Stomach (tissue), 9 donors: ENCODE data around the gene DST. TPM values are rescaled to one million over a fixed set of nuclear protein-coding genes. Genes with fewer than 3 reads are reported as not detected.

Experiments
- DNase-seq, 2 donors: peaks; one replicate each; pipeline versions ENCODE4 v3.0.0 to v3.0.0-alpha.2; 2013 to 2019
- H3K27ac ChIP-seq, 5 donors: fragments of 200-600 bp in 4 of 5; sonication (generic) in 4 of 5; one replicate each; pipeline ENCODE4 v1.5.1; 2013 to 2019; ENCODE audit warnings: mild to moderate bottlenecking in 1 of 5, moderate library complexity in 1 of 5
- H3K27me3 ChIP-seq, 3 donors: fragments of 200-600 bp; sonication (generic); one replicate each; pipeline ENCODE4 v1.5.1; 2017 to 2019; ENCODE audit warnings: mixed run types in 1 of 3
- H3K36me3 ChIP-seq, 4 donors: fragments of 200-600 bp; sonication (generic); 1 replicate in 3 of 4; 2 replicates in 1 of 4; pipeline ENCODE4 v1.5.1; 2016 to 2019
- H3K4me1 ChIP-seq, 4 donors: fragments of 200-600 bp; sonication (generic); one replicate each; pipeline ENCODE4 v1.5.1; 2016 to 2019
- H3K4me3 ChIP-seq, 4 donors: fragments of 200-600 bp; sonication (generic) in 3 of 4; one replicate each; pipeline ENCODE4 v1.5.1; 2016 to 2019; ENCODE audit warnings: mild to moderate bottlenecking in 1 of 4
- H3K9me3 ChIP-seq, 4 donors: fragments of 200-600 bp; sonication (generic); one replicate each; pipeline ENCODE4 v1.5.1; 2016 to 2019
- EP300 ChIP-seq: sonication (generic); formaldehyde crosslinking; IDR thresholded peaks from one replicate; pipeline ENCODE4 v1.6.1; 2017; ENCODE audit warnings: antibody characterized with exemption
- POLR2A ChIP-seq, 4 donors: fragments of 450-650 bp; IDR thresholded peaks; one replicate each; pipeline ENCODE4 v1.6.1; 2016; ENCODE audit warnings: antibody characterized with exemption in 4 of 4, control low read depth in 2 of 4, mild to moderate bottlenecking in 1 of 4, moderate library complexity in 1 of 4
- POLR2AphosphoS5 ChIP-seq, 3 donors: sonication (generic); formaldehyde crosslinking; IDR thresholded peaks; one replicate each; pipeline ENCODE4 v1.6.1; 2016; ENCODE audit warnings: antibody characterized with exemption in 3 of 3
- WGBS, 5 donors: extraction: QIAGEN DNeasy Blood & Tissue Kit in 3 of 5; methylation state at CpG; one replicate each; pipeline versions ENCODE4 v1.1.5 to v1.1.7; 2013 to 2018; 5-methylcytosine and 5-hydroxymethylcytosine counted together
- intact Hi-C: fragments of 100-400 bp; cut with DNase I; formaldehyde crosslinking; loops from one replicate; pipeline ENCODE4 v1.15.1; 2023; ENCODE audit warnings: low total_unique reads
- polyA plus RNA-seq, 3 donors: library from polyadenylated mRNA; stranded (reverse); fragments of 200-250 nt; gene quantifications; one replicate each; pipeline ENCODE4 v1.2.3, GENCODE V29; 2013
- total RNA-seq, 5 donors: library from RNA; depleted of rRNA; stranded (reverse); fragments of >200 nt; gene quantifications; one replicate each; pipeline versions ENCODE4 v1.1.0 to v1.2.3, GENCODE V29; 2014 to 2016
- TF ChIP-seq, protein P1 (sequence below), 7 experiments: fragments of 450-650 bp in 4 of 7; fragments of 200-600 bp in 3 of 7; sonication (generic) in 3 of 7; IDR thresholded peaks; one replicate each; pipeline ENCODE4 v1.5.1; 2016 to 2019; ENCODE audit warnings: antibody characterized with exemption in 7 of 7, control low read depth in 2 of 7, mild to moderate bottlenecking in 1 of 7
- donor health status: healthy with polysubstance abuse.
- donor health status: Bipolar disorder and iron deficiency.
- donor health status: healthy.

Gene DST
- total and polyA plus RNA-seq, 8 donors: 16.3 to 623 (median 200) TPM

GRCh38 chr6:56574292-56574691, 68.4 kb downstream of the DST start:
- DNase-seq: no peak
- TF ChIP-seq POLR2A (IDR thresholded peaks at IDR 0.05): no peak
- TF ChIP-seq EP300: no peak
- TF ChIP-seq, protein P1, sequence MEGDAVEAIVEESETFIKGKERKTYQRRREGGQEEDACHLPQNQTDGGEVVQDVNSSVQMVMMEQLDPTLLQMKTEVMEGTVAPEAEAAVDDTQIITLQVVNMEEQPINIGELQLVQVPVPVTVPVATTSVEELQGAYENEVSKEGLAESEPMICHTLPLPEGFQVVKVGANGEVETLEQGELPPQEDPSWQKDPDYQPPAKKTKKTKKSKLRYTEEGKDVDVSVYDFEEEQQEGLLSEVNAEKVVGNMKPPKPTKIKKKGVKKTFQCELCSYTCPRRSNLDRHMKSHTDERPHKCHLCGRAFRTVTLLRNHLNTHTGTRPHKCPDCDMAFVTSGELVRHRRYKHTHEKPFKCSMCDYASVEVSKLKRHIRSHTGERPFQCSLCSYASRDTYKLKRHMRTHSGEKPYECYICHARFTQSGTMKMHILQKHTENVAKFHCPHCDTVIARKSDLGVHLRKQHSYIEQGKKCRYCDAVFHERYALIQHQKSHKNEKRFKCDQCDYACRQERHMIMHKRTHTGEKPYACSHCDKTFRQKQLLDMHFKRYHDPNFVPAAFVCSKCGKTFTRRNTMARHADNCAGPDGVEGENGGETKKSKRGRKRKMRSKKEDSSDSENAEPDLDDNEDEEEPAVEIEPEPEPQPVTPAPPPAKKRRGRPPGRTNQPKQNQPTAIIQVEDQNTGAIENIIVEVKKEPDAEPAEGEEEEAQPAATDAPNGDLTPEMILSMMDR (IDR thresholded peaks at IDR 0.05): no peak
- no peak for TF ChIP-seq POLR2AphosphoS5 (IDR thresholded peaks at IDR 0.05)
- 80 to 89% (median 82%) methylated on average over 2 of the region's 2 CpGs for WGBS, 5 donors
- intact Hi-C loops: no loop called here
- H3K27me3 ChIP-seq: no peaks in the 10 kb centered on the region
- H3K4me1 ChIP-seq: peaks cover 0 to 16% (median 2%) of the 10 kb centered on the region in 4 donors
- no peak overlapping the region for H3K27ac ChIP-seq
- no peaks in the 10 kb centered on the region for H3K9me3 ChIP-seq
- H3K4me3 ChIP-seq: no peak overlapping the region
- peaks cover 0 to 23% (median 19%) of the 10 kb centered on the region in 4 donors for H3K36me3 ChIP-seq

- no peak for DNase-seq
- Histone ChIP-seq H3K4me3 (no peak overlapping the region), H3K4me1 (peaks cover 0 to 16% (median 2%) of the 10 kb centered on the region in 4 donors), H3K27me3 (no peaks in the 10 kb centered on the region), H3K27ac (no peak overlapping the region), H3K9me3 (no peaks in the 10 kb centered on the region), H3K36me3 (peaks cover 0 to 23% (median 16%) of the 10 kb centered on the region in 4 donors)
- intact Hi-C loops: no loop called here
- TF ChIP-seq POLR2AphosphoS5 (IDR thresholded peaks at IDR 0.05) (no peak), EP300 (no peak), POLR2A (IDR thresholded peaks at IDR 0.05) (no peak)
- TF ChIP-seq, protein P1 (IDR thresholded peaks at IDR 0.05): no peak
- WGBS, 5 donors: 28 to 59% (median 34%) methylated on average over 2 of the region's 2 CpGs
These were observed 69.1 kb downstream of the DST start for GRCh38 chr6:56573624-56574023.

GRCh38 chr6:56572788-56573471, 69.8 kb downstream of the DST start:
- intact Hi-C loops: no loop called here
- 23 to 63% (median 60%) methylated on average over 3 of the region's 3 CpGs for WGBS, 5 donors
- TF ChIP-seq POLR2A (IDR thresholded peaks at IDR 0.05) (no peak), POLR2AphosphoS5 (IDR thresholded peaks at IDR 0.05) (no peak), EP300 (no peak)
- TF ChIP-seq, protein P1 (IDR thresholded peaks at IDR 0.05): no peak
- Histone ChIP-seq H3K9me3 (no peaks in the 10 kb centered on the region), H3K4me3 (no peak overlapping the region), H3K27ac (no peak overlapping the region), H3K4me1 (peaks cover 0 to 16% (median 2%) of the 10 kb centered on the region in 4 donors), H3K27me3 (no peaks in the 10 kb centered on the region), H3K36me3 (peaks cover 0 to 20% (median 10%) of the 10 kb centered on the region in 4 donors)
- no peak for DNase-seq

GRCh38 chr6:56571605-56572004, 71.1 kb downstream of the DST start:
- Histone ChIP-seq H3K27ac (no peak overlapping the region), H3K27me3 (no peaks in the 10 kb centered on the region), H3K4me1 (peaks cover 0 to 16% (median 2%) of the 10 kb centered on the region in 4 donors), H3K9me3 (no peaks in the 10 kb centered on the region), H3K36me3 (peaks cover 0 to 13% (median 10%) of the 10 kb centered on the region in 4 donors), H3K4me3 (no peak overlapping the region)
- 59 to 85% (median 80%) methylated on average over 4 of the region's 4 CpGs for WGBS, 5 donors
- intact Hi-C loops: no loop called here
- TF ChIP-seq POLR2A (IDR thresholded peaks at IDR 0.05) (no peak), EP300 (no peak), POLR2AphosphoS5 (IDR thresholded peaks at IDR 0.05) (no peak)
- TF ChIP-seq, protein P1 (IDR thresholded peaks at IDR 0.05): no peak
- no peak for DNase-seq
